ENCODE results near the gene KDM5C. TPM values are rescaled to one million over a fixed set of nuclear protein-coding genes. Genes with fewer than 3 reads are reported as not detected.
A peak's percentile ranks its signal among the peaks of the same experiment; 100 is the strongest.

KDM5C gene
- total and polyA plus RNA-seq, 9 of the 15 experiments (the other 6 are each of a cell fraction or from before 2014, with no cell fraction given): 0.62 to 136 (median 52.4) TPM

- TF ChIP-seq HES1 (IDR thresholded peaks at IDR 0.05; ENCODE audit: low read depth): peak; percentile 68
- TF ChIP-seq GTF2A2 (tag; IDR thresholded peaks at IDR 0.05): no peak
- TF ChIP-seq PBX2 (CRISPR knock-in tag; IDR thresholded peaks at IDR 0.05; ENCODE audit: low read depth): no peak
- TF ChIP-seq PBX2 (tag; conservative IDR thresholded peaks at IDR 0.05; ENCODE audit: low read depth): no peak
- no peak for TF ChIP-seq E2F5 (CRISPR knock-in tag; IDR thresholded peaks at IDR 0.05)
- no peak for TF ChIP-seq PML (IDR thresholded peaks at IDR 0.05; ENCODE audit: low read length)
- no peak for TF ChIP-seq KHSRP (IDR thresholded peaks at IDR 0.05)
- no peak for TF ChIP-seq ELF4 (CRISPR knock-in tag; IDR thresholded peaks at IDR 0.05)
- TF ChIP-seq TCF3 (CRISPR knock-in tag; IDR thresholded peaks at IDR 0.05): peak; percentile 10; the same call in 1 of the 2 replicates
These were observed 69.3 kb downstream of the KDM5C start (continued) for GRCh38 chrX:53155512-53156206.
